ENCODE measurements around the gene HTT-AS. TPM values are rescaled to one million over a fixed set of nuclear protein-coding genes. Genes with fewer than 3 reads are reported as not detected.

Gene HTT-AS
- total and polyA plus RNA-seq, 2 experiments from 2014 or later, result not detected

GRCh38 chr4:3085948-3086670 is 11.8 kb upstream of the HTT-AS start:
- H3K4me1 ChIP-seq (ENCODE audit: insufficient read depth), result no peaks in the 10 kb centered on the region
- no peak overlapping the region for H3K4me3 ChIP-seq
- no peak overlapping the region for H3K4me2 ChIP-seq
- peaks cover 68% of the 10 kb centered on the region for H3K79me2 ChIP-seq
- H3K36me3 ChIP-seq (replicated peaks; ENCODE audit: insufficient read depth, low read depth), result no peaks in the 10 kb centered on the region
- no peaks in the 10 kb centered on the region for H3K9me2 ChIP-seq (replicated peaks; ENCODE audit: insufficient read depth)
- WGBS (ENCODE audit: low lambda C conversion rate, missing lambda C conversion rate), result 97% methylated on average over 10 of the region's 10 CpGs
- no peak for TF ChIP-seq CTCF (IDR thresholded peaks at IDR 0.05; ENCODE audit: poor library complexity)
- no peak for TF ChIP-seq EZH2 (IDR thresholded peaks at IDR 0.05; ENCODE audit: borderline replicate concordance)
- no peak for TF ChIP-seq EZH2phosphoT487 (IDR thresholded peaks at IDR 0.05; ENCODE audit: low read depth, severe bottlenecking, unreplicated experiment)
- no peak overlapping the region for H3K27ac ChIP-seq
- no peaks in the 10 kb centered on the region for H3K9me3 ChIP-seq (ENCODE audit: low read depth)
- H4K20me1 ChIP-seq (ENCODE audit: insufficient read depth, poor library complexity, severe bottlenecking), result peaks cover 15% of the 10 kb centered on the region
- DNase-seq (ENCODE audit: low spot score), result no peak
- no peak overlapping the region for H2AFZ ChIP-seq
- no peaks in the 10 kb centered on the region for H3K27me3 ChIP-seq

- DNase-seq (ENCODE audit: low spot score), result no peak
- no peak overlapping the region for H2AFZ ChIP-seq
- H3K4me1 ChIP-seq (ENCODE audit: insufficient read depth), result no peaks in the 10 kb centered on the region
- H3K79me2 ChIP-seq, result peaks cover 89% of the 10 kb centered on the region
- WGBS (ENCODE audit: low lambda C conversion rate, missing lambda C conversion rate), result 77% methylated on average over 1 of the region's 1 CpG
- H3K27me3 ChIP-seq, result no peaks in the 10 kb centered on the region
- H4K20me1 ChIP-seq (ENCODE audit: insufficient read depth, poor library complexity, severe bottlenecking), result peaks cover 21% of the 10 kb centered on the region
- TF ChIP-seq EZH2 (IDR thresholded peaks at IDR 0.05; ENCODE audit: borderline replicate concordance), result no peak
- no peak for TF ChIP-seq EZH2phosphoT487 (IDR thresholded peaks at IDR 0.05; ENCODE audit: low read depth, severe bottlenecking, unreplicated experiment)
- TF ChIP-seq CTCF (IDR thresholded peaks at IDR 0.05; ENCODE audit: poor library complexity), result no peak
- H3K9me3 ChIP-seq (ENCODE audit: low read depth), result no peaks in the 10 kb centered on the region
- H3K27ac ChIP-seq, result no peak overlapping the region
- H3K36me3 ChIP-seq (replicated peaks; ENCODE audit: insufficient read depth, low read depth), result no peaks in the 10 kb centered on the region
- H3K4me3 ChIP-seq, result no peak overlapping the region
- H3K9me2 ChIP-seq (replicated peaks; ENCODE audit: insufficient read depth), result no peaks in the 10 kb centered on the region
- no peak overlapping the region for H3K4me2 ChIP-seq
These were observed 9.4 kb upstream of the HTT-AS start for GRCh38 chr4:3083732-3084131.

- Histone ChIP-seq H3K36me3 (replicated peaks; ENCODE audit: insufficient read depth, low read depth) (no peaks in the 10 kb centered on the region), H3K9me3 (ENCODE audit: low read depth) (no peaks in the 10 kb centered on the region), H3K9me2 (replicated peaks; ENCODE audit: insufficient read depth) (no peaks in the 10 kb centered on the region), H3K27ac (no peak overlapping the region), H3K27me3 (no peaks in the 10 kb centered on the region), H3K79me2 (peaks cover 89% of the 10 kb centered on the region), H3K4me2 (no peak overlapping the region), H3K4me3 (no peak overlapping the region), H3K4me1 (ENCODE audit: insufficient read depth) (no peaks in the 10 kb centered on the region), H4K20me1 (ENCODE audit: insufficient read depth, poor library complexity, severe bottlenecking) (peaks cover 21% of the 10 kb centered on the region), H2AFZ (no peak overlapping the region)
- DNase-seq (ENCODE audit: low spot score), result no peak
- TF ChIP-seq EZH2phosphoT487 (IDR thresholded peaks at IDR 0.05; ENCODE audit: low read depth, severe bottlenecking, unreplicated experiment), result no peak
- TF ChIP-seq CTCF (IDR thresholded peaks at IDR 0.05; ENCODE audit: poor library complexity), result no peak
- TF ChIP-seq EZH2 (IDR thresholded peaks at IDR 0.05; ENCODE audit: borderline replicate concordance), result no peak
- 74% methylated on average over 6 of the region's 6 CpGs for WGBS (ENCODE audit: low lambda C conversion rate, missing lambda C conversion rate)
These were observed 8.7 kb upstream of the HTT-AS start for GRCh38 chr4:3082925-3083515.

Measured in hepatocyte (in vitro differentiated cells).